HG03097 (cell line): ENCODE results near the gene PDE5A.
"Not testable (repeated sequence)": the region's sequence is repeated elsewhere in the genome, so short reads cannot be mapped to it uniquely, and the experiment has no call there.

Source experiments
- ATAC-seq: cut with Tn5 transposase; IDR thresholded peaks from one replicate; pipeline ENCODE4 v1.9.1; 2021; ENCODE audit not compliant: unreplicated experiment, low FRiP score

PDE5A gene

GRCh38 chr4:119647558-119647957 lies 19.0 kb upstream of the PDE5A start:
- no peak for ATAC-seq

GRCh38 chr4:119646347-119647071 lies 17.9 kb upstream of the PDE5A start:
- no peak for ATAC-seq

- ATAC-seq: no peak
These were observed 14.9 kb upstream of the PDE5A start for GRCh38 chr4:119643306-119644042.

DNA sequence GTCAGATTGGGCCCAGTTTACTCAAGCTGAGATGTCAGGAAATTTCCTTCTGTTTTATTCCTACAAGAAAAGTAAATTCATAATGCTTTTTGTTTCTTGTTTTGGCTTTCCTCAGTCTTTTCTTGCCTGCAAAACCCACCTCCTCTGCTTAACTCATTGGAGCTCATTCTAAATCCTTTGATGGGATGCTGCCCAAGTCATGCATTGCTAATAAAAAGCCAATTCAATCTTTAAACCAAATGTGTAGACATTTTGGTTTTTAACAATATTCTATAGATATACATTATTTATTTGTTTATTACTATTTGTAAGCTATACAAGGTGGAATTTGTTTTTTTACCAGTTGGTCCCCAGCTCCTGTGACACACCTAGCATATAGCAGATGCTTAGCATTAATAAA lies 13.2 kb upstream of the PDE5A start:
- no peak for ATAC-seq

DNA sequence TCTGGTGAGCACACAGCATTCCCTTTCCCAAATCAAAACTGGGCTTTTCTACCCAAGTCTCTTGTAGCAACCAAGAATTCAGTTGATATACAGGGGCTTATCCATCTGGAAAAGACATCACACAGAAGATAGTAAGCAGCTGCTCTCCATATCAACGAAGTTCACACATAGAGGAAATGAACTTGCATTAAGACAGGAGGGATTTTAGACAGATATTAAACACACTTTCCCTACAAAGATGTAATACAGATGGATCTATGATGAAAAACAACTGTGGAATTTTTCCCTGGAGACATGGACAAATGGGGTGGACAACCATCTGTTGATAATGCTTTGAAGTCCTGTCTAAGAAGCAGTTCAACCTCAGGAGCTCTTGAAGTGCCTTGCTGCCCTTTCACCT lies 9.8 kb upstream of the PDE5A start:
- ATAC-seq: no peak

DNA sequence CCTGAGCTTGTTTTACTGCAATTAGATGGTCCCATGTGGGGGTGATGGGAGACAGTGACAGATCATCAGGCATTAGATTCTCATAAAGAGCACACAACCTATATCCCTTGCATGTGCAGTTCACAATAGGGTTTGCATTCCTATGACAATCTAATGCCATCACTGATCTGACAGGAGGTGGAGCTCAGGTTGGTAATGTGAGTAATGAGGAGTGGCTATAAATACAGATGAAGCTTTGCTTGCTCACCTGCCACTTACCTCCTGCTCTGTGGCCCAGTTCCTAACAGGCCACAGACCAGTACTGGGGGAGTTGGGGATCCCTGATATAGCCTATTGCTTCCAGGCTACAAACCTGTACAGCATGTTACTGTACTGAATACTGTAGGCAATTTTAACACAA lies 8.2 kb upstream of the PDE5A start:
- not testable (repeated sequence) for ATAC-seq

- ATAC-seq: no peak
These were observed 3.6 kb upstream of the PDE5A start for GRCh38 chr4:119632216-119632615.

GRCh38 chr4:119629142-119629471 lies 503 bp upstream of the PDE5A start:
- ATAC-seq: peak; percentile 26

- ATAC-seq: peak; percentile 73
These were observed 1.0 kb downstream of the PDE5A start for GRCh38 chr4:119627267-119628255.

GRCh38 chr4:119626943-119627266 lies 1.7 kb downstream of the PDE5A start:
- ATAC-seq: no peak

- ATAC-seq: no peak
These were observed 2.2 kb downstream of the PDE5A start for GRCh38 chr4:119626420-119626819.

DNA sequence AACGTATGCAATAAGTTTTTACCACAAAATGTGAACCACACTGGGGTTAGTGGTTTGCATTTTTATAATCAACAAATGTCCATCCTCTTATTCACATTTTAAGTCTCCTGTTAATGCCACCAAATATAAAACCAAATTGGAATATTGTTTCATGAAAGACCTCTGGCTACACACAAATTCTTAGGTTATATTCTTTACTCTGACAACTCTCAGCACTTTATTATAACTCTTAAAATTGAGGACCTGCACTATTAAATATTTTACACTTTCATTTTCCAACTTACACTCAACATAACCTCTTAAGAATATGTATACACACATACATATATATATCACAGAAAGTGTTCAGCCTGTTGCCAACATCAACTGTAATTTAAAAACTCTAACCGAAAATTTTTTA lies 2.8 kb downstream of the PDE5A start:
- ATAC-seq: no peak

- ATAC-seq: no peak
These were observed 4.2 kb downstream of the PDE5A start for GRCh38 chr4:119624356-119624755.

- ATAC-seq: no peak
These were observed 5.6 kb downstream of the PDE5A start for GRCh38 chr4:119623025-119623424.

DNA sequence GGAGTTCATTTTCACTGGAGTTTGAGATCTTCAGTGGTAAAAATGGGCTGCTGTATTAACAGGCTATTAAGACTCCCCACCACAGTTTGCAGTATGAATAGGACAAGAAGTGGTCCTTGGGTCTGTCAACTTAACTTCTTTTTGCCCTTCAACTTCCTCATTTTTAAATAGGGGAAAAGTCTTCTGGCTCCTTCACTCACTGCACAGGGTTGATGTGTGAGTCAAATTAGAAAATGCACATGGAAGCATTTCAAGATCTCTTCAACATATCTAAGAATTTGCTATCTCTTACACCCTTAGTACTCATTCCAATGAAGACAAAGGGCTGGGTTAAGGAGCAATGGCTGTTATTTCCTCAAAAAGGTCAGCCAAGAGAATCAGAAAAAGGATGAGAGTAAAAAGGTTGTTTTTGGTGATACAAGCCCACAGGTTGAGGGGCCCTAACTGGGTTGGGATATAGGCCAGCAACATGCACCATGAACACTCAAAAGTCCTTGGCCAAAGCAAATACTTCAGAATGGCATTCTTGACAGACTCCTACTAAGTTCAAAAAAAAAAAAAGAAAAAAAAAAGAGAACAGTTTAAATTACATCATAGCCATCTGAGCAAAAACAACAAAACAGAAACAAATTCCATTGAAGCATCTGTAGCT lies 13.4 kb downstream of the PDE5A start:
- ATAC-seq: no peak

DNA sequence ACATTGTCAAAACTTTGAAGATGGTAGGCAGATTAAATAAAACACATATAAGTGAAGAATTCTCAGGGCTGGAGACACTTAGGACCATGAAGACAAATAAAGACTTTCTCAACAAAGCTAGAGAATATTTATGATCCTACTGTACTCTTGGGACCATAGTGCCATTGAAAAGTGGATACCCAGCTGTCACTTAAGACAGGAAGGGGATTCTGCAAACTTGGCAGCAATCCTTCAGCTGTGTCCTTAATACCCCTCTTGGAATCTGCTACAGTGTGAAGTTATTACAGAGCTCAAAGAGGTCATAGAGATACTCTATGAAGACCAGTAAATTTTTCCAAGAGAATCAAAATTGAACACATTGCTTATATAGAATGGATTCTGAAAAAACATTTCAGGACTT lies 24.3 kb downstream of the PDE5A start:
- ATAC-seq: no peak

DNA sequence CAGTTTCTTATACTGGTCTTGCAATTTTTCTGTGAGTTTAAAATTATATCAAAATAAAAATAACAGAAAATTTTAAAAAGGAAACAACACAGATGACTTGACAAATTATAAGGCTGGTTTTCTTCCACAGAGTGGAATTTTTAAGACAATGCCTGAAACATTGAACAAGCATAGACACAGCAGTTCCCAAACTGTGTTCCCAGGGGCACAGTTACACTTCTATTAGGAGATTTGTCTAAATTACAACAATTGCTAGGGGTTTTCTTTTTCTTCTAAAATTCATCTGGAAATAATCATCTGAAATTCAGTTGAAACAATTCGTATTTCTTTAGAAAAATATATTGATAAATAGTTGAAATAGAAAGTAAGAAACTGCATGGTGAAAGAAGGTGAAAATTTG lies 26.2 kb downstream of the PDE5A start:
- no peak for ATAC-seq

DNA sequence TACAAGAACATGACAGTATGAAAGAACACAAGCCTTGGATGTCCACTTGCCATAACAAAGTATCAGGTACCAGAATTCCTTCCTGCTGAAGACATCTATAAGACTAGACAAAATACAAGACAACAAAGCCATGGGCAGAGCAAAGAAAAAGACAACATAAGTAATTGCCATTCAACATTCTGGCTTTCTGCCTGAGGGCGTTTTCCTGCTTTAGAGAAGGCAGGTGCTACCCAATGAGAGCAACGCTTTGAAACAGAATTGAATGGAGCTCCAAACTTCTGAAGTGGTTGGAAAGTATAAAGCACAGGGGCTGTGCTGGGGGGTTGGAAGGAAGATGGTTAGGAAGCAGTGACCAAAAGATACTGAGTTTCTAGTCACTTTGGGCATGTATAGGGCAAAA lies 30.1 kb downstream of the PDE5A start:
- no peak for ATAC-seq

DNA sequence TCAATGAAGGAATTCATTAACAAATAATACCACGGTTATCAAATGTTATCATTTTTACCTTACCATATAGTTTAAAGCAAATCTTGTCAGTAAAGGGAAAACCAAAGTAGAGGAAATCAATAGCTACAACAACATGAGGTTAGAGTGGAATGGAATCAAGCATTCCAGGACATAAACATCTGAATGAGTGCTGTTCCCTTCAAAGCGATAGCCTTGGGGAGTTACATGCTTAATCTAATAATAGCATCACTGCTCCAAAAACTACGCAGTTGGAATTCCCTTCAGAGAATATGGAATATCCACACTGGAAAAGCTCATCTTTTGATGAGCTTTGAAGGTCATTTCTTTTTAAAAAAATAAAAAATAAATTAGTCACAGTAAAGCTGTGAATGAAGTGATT lies 31.2 kb downstream of the PDE5A start:
- no peak for ATAC-seq

- ATAC-seq: no peak
These were observed 34.9 kb downstream of the PDE5A start for GRCh38 chr4:119593698-119594097.

DNA sequence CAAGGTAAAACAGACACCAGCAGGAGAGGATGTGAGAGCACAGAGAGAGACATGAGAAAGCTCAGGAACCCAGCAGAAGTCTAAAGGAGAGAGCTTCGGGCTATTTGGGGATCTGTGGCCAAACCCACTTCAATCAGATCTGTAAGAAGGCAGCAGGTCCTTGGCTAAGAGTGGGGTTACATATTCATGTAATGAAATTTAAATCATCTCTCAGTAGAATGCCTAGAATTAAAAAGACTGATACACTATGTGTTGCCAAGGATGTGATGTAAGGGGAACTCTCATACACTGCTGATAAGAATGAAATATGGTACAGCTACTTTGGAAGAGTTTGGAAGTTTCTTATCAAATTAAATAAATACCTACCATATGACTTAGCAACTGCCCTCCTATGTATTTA lies 35.8 kb downstream of the PDE5A start:
- no peak for ATAC-seq
